Activated naive CD4-positive, alpha-beta T cell treated with anti-CD3 and anti-CD28 coated beads, Interleukin-2, amount 50 U/mL, for 72 hours (primary cell): ENCODE results near the gene SMARCA2. TPM values are rescaled to one million over a fixed set of nuclear protein-coding genes. Genes with fewer than 3 reads are reported as not detected.

Experiments used
- ATAC-seq, 2 donors: fragments of 150-1000 bp; cut with Tn5 transposase; 2 replicates each; pipeline ENCODE4 v1.10.0; 2021; ENCODE audit warnings: mild to moderate bottlenecking in 2 of 2, moderate library complexity in 2 of 2
- DNase-seq, 2 donors: peaks; one replicate each; pipeline ENCODE4 v3.0.0; 2021 to 2022; ENCODE audit warnings: low spot score in 2 of 2
- H3K27ac Mint-ChIP-seq, 2 donors: one replicate each; pipeline ENCODE4 v1.8.0; 2022; ENCODE audit warnings: mild to moderate bottlenecking in 2 of 2, mixed read lengths in 2 of 2
- H3K36me3 Mint-ChIP-seq, 2 donors: one replicate each; pipeline ENCODE4 v1.8.0; 2022; ENCODE audit warnings: mixed read lengths in 2 of 2
- H3K9me3 Mint-ChIP-seq, 2 donors: one replicate each; pipeline ENCODE4 v1.8.0; 2022; ENCODE audit warnings: mixed read lengths in 2 of 2
- total RNA-seq, 2 donors: library from RNA; stranded (reverse); gene quantifications; one replicate each; pipeline ENCODE4 v1.2.3, GENCODE V29; 2022

SMARCA2 gene
- total RNA-seq, 2 donors from 2014 or later: 103 to 137 TPM

DNA sequence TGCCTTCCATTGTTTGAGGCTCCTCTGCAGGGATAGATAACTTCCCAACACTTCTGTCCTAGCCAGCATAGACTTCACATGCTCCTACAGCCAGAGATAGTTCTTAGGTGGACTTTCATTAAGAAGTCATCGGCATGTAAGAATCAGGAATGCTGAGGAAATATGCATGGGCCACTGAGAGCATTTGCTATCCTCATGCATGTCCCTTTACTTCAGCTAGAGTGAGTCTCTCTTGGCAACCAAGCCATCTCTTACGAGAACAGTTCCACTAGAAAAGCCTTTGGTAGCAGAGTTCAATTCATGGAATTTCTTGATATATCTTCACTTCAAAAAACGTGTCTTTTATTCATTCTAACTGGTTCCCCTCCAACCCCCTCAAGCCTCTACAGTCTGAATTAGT lies 202.4 kb downstream of the SMARCA2 start:
- DNase-seq: no peak
- Mint-ChIP-seq H3K27ac (no peak overlapping the region), H3K9me3 (peaks cover 0 to 5% of the 10 kb centered on the region in 2 donors), H3K36me3 (no peaks in the 10 kb centered on the region)
- ATAC-seq: no peak

DNA sequence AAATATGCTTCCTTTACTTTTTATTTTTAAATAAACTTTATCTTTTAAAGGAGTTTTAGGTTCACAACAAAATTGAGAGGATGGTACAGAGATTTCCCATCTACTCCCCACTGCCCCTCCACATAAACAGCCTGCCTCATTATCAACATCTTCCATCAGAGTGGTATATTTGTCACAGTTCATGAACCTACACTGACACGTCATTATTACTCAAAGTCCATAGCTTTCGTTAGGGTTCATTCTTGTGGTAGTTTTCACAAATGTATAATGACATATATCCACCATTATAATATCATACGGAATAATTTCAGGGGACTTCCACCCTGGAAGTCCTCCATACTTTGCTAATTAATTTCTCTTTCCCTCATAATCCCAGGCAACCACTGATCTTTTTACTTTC lies 204.9 kb downstream of the SMARCA2 start:
- DNase-seq (no peak), ATAC-seq (no peak)
- H3K27ac Mint-ChIP-seq: no peak overlapping the region
- no peaks in the 10 kb centered on the region for H3K36me3 Mint-ChIP-seq
- H3K9me3 Mint-ChIP-seq: peaks cover 0 to 5% of the 10 kb centered on the region in 2 donors

DNA sequence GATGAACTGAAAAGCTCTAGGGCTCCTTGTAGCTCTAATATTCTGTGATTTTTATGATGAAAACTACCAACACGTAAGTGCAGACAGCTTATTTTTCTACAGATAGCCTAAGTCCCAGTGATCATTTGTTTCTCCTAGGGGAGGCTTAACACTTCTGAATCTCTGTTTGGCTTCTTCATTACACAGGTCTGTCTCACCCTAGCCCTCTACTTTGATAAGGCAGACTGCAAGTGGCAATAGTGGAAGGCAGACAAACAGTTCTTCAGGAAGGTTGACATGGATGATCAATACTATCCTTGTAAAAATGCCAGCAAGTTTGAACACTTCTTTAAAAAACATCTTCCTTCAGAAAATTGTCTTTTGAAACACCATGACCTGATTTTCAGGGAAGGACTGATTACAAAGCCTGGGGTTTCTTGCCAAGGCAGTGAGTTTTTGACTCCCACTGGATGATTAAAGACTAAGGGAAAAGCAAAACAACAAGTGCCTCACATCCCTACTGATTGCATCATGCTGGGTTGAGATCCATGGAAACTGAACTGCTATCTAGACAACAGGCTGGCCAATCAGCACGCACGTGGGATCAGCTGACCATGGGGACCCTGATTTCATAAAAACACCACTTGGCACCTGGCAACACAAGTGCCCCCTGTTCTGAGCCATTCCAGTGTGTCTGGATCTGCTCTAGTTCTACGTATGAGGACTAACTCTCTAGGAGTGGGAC lies 212.2 kb downstream of the SMARCA2 start:
- H3K27ac Mint-ChIP-seq: no peak overlapping the region
- DNase-seq: no peak
- no peaks in the 10 kb centered on the region for H3K36me3 Mint-ChIP-seq
- H3K9me3 Mint-ChIP-seq: no peaks in the 10 kb centered on the region
- ATAC-seq: no peak

DNA sequence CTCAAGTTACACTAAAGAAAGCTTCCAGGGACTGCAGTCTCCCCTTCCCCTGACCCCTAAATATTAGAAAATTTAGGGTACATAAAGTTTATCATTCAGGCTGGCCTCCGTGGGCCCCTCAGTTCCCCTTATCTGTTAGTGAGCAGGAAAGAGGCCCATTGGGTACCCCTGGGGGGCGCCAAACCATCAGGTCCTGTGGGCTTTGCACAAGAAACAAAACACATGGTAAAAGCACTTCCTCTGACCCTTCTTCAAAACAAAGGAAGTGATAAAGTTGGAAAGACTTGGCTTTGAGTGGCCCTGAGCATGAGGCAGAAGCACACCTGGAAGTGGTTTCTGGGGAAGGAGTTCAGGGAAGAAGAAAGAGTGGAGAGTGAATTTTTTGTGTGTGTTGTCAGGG lies 213.0 kb downstream of the SMARCA2 start:
- Mint-ChIP-seq H3K9me3 (no peaks in the 10 kb centered on the region), H3K27ac (peak overlapping the region in 1 of 2 donors; percentile 10), H3K36me3 (no peaks in the 10 kb centered on the region)
- DNase-seq: peak in 1 of 2 donors; percentile 10
- no peak for ATAC-seq

DNA sequence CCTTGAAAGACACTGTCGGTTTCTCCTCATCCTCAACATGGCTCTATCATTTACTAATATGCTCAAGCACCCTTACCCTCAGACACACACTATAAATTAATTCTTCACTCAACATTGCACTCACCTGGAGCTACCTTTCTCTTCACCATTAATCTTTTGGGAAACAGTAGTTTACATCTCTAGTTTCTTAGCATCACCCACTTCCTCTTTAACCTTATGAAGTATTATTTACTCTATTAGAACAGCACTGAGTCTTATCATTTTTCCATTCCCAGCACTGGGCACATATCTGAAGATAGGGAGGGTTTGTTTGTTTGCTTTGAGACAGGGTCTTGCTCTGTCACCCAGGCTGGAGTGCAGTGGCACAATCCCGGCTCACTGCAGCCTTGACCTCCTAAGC lies 213.5 kb downstream of the SMARCA2 start:
- no peak overlapping the region for H3K27ac Mint-ChIP-seq
- DNase-seq (no peak), ATAC-seq (no peak)
- H3K36me3 Mint-ChIP-seq: no peaks in the 10 kb centered on the region
- H3K9me3 Mint-ChIP-seq: no peaks in the 10 kb centered on the region

DNA sequence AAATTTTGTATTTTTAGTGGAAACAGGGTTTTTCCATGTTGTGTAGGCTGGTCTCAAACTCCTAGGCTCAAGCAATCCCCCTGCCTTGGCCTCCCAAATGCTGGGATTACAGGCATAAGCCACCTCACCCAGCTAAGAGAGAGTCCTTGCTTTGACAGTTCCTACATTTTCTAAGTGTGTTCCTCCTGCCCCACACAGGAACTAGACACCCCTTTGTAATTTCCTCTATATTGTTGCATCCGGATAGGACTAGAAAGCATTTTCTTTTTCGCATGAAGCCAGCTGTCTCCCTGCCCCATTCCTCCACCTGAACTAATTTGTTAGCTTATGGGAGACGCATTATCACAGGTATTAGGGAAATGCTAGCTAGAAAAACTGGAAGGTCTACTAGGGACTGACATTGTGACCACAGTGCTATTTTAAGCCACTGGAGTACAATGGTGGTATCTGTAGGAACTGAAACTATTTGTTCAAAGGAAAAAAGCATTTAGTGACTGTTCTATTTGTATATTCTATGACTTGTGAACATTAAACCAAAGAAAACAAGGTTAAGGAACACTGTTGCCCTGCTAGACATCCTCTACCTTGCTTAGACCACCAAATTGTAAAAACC lies 214.1 kb downstream of the SMARCA2 start:
- ATAC-seq (no peak), DNase-seq (no peak)
- Mint-ChIP-seq H3K9me3 (no peaks in the 10 kb centered on the region), H3K36me3 (no peaks in the 10 kb centered on the region), H3K27ac (no peak overlapping the region)

DNA sequence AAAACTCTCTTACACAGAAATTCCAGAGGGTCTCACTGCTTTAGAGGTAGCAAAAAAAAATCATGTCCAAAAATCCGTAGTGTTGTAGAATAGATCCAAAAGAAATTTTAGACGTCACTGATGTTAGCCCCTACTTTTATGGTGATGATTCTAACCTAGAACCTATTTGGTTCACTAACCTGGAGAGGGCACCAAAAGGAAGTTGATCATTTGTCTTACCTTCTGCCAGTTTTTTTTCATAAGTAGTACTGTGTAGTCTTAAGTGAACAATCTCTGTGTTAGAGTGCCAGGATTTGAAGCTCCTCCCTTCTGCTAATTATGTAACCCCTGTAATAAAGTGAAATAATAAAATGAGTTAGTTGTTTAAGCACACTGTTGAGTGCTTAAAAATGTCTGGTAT lies 215.2 kb downstream of the SMARCA2 start:
- no peak for ATAC-seq
- no peaks in the 10 kb centered on the region for H3K9me3 Mint-ChIP-seq
- no peak overlapping the region for H3K27ac Mint-ChIP-seq
- DNase-seq: no peak
- no peaks in the 10 kb centered on the region for H3K36me3 Mint-ChIP-seq

DNA sequence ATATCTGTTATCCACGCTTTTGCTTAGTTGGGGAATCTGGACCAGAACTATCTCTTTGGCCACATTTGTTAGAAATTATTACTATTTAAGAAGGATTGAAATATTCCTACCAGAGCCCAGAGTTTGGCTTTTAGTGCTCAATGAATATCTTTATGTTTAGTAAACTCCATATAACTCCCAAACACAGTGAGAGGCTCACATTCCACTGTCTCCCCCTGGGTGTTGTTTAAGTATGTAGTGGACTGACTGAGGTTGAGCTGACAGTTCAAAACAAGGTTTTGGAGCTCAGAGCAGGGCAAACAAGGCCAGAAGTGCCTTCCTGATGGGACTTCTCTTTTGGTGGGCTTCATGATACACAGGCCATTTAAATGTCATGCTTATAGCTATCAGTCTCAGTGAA lies 216.0 kb downstream of the SMARCA2 start:
- ATAC-seq (no peak), DNase-seq (no peak)
- no peaks in the 10 kb centered on the region for H3K9me3 Mint-ChIP-seq
- no peaks in the 10 kb centered on the region for H3K36me3 Mint-ChIP-seq
- H3K27ac Mint-ChIP-seq: no peak overlapping the region

DNA sequence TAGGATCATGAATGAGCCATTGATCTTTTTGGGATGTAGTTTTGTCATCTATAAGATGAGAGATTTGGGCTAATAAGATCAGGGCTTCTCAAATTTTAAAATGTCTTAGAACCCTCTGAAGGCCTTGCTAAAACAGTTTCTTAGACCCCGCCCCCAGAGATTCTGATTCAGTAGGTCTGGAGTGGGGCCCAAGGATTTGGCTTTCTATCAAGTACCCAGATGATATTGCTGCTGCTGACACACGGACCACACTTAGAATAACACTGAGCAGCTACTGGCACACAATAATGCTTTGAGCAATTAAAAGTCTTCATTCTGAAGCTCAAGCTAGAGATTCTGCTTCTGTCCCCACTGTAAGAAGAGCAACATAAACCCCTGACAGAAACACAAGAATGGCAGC lies 216.7 kb downstream of the SMARCA2 start:
- Mint-ChIP-seq H3K36me3 (no peaks in the 10 kb centered on the region), H3K27ac (no peak overlapping the region), H3K9me3 (no peaks in the 10 kb centered on the region)
- DNase-seq: no peak
- no peak for ATAC-seq

DNA sequence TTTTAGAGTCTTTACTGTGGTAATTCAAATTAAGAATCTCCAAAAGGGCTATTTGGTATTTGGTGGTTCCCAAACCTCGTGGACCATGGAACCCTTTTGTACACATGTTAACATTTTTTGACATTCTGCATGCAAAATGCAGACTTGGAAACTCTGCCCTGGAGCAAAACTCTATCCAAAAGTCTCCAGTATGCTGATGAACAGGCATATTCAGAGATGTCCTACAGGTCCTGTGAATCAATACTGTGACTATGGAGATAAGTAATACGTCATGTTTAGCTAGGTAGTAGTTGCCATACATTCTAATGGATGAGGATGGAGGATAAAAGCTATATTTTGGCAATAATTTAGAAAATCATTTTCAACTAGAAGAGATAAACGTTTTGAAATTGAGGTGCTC lies 218.1 kb downstream of the SMARCA2 start:
- DNase-seq (no peak), ATAC-seq (no peak)
- H3K36me3 Mint-ChIP-seq: no peaks in the 10 kb centered on the region
- no peak overlapping the region for H3K27ac Mint-ChIP-seq
- H3K9me3 Mint-ChIP-seq: no peaks in the 10 kb centered on the region

DNA sequence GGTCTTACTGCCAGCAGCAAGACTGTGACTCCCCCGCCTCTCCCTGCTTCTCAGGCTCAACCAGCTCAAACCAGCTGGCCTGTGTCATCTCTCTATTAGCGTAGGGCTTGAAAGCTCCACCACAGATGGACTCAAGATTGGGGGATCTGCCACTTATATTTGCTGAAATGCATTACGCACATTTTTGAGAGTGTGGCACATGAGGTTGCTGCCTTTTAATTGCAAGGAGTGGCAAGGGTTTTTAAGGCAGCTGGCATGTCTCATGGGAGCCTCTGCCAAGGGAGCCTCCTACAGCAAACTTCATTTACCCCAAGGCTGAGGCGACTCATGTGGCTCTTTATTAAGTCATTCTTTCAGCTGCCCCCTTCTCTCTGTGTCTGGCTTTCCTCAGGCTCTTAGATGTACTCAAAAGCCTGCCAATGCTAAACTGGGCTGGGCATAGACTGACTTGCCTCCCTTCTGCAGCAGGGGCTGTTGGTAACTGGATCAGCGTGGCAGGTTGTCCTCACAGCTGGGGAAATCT lies 219.3 kb downstream of the SMARCA2 start:
- DNase-seq (no peak), ATAC-seq (no peak)
- Mint-ChIP-seq H3K36me3 (no peaks in the 10 kb centered on the region), H3K27ac (no peak overlapping the region), H3K9me3 (no peaks in the 10 kb centered on the region)

DNA sequence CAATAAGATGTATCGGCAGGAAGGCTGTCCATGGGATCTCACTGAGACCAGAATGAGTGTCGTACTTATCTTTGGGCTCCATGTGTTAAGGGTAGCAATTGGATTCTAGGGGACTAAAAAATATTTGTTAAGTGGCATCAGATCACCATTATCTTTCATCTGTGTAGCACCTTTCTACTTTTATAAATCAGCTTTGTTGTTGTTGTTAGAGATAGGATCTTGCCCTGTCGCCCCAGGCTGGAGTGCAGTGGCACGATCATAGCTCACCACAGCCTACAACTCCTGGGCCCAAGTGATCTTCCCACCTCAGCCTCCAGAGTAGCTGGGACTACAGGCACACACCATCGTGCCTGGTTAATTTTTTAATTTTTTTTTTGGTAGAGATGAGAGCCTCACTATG lies 220.5 kb downstream of the SMARCA2 start:
- Mint-ChIP-seq H3K27ac (no peak overlapping the region), H3K9me3 (no peaks in the 10 kb centered on the region), H3K36me3 (no peaks in the 10 kb centered on the region)
- DNase-seq (no peak), ATAC-seq (no peak)

DNA sequence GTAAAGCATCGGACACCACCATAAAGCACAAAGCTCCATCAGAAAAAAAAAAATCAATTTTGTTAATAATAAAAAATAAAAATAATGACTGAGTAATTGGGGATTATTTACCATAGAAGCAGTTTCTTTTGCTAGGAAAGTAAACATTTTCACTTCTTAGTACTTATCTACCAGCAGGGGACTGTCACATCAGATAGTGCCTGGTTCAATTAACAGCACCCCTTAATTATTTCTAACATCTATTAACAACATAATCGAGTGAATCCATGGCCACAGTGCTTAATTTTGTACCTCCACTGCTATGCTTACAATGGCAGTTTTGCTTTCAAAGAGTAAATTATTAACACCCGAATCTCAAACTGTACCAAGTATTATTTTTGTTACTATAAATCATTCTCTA lies 221.7 kb downstream of the SMARCA2 start:
- Mint-ChIP-seq H3K36me3 (no peaks in the 10 kb centered on the region), H3K9me3 (no peaks in the 10 kb centered on the region), H3K27ac (no peak overlapping the region)
- DNase-seq (no peak), ATAC-seq (no peak)

DNA sequence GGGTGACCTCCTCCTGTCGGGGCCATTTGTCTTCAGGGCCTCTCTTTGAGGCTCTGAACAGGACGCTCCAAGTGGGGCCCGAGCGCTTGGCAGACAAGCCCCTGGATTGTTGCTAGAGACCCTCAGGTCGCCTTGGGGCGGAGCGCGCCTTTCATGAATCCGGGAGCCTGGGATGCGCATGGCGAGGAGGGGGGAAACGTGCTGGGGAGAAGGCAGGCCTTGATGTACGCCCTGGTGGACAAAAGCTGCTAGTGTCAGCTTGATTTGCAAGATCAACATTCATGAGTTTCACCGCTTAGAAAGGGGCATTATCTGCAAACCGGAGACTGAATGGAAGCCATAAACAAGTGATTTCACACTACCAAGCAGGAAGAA lies 226.3 kb downstream of the SMARCA2 start:
- peak in 1 of 2 donors; percentile 4 for DNase-seq
- no peak overlapping the region for H3K27ac Mint-ChIP-seq

DNA sequence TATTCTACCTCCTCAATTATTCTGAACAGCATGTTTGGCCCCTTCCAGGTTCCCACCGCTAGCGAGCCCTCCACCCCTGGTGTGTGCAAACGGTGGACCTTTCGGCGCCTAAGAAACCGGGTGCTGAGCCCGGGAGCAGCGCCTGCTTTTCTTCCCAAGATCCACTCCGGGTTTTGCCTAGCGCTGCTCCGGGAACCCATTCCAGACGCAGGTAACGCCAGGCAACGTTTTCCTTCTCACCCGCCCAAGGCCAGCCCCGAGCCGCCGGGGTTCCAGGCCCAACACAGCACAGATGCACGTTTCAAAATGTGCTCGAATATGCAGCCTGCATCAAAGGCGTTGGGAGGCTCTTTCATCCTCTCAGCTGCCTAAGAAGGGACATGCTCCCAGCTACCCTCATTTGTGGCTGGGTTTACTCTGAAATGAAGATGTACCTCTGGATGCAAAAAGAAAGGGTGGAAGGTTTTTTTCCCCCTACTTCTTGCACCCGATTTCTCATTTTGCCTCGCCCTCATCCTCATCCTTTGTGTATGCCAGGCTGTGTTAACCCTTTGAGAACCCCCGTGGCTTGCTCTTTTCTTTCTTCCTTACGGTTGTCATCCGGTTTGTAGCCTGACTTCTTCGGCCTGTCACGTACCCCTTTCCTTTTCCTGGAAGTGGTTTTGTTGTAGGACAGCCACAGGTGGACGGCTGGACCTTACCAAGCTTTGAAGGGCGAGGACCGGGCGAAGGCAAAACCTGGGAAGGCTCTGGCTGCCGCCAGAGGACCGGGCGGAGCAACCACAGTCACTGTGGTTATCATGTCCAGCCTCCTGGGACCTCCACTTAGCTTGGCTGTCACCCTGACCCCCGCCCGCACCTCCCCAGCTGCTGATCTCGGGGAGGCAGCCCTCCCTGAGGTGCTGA lies 226.9 kb downstream of the SMARCA2 start:
- ATAC-seq: peak; percentile 39 to 90
- DNase-seq: peak in 1 of 2 donors; percentile 76
- Mint-ChIP-seq H3K27ac (peak overlapping the region in 1 of 2 donors; percentile 19), H3K9me3 (peaks cover 4 to 8% of the 10 kb centered on the region in 2 donors), H3K36me3 (peaks cover 7 to 14% of the 10 kb centered on the region in 2 donors)

More for the DNA sequence above, 226.3 kb downstream of the SMARCA2 start:
- H3K9me3 Mint-ChIP-seq: peaks cover 4 to 8% of the 10 kb centered on the region in 2 donors
- H3K36me3 Mint-ChIP-seq: peaks cover 7 to 14% of the 10 kb centered on the region in 2 donors
- ATAC-seq: no peak

DNA sequence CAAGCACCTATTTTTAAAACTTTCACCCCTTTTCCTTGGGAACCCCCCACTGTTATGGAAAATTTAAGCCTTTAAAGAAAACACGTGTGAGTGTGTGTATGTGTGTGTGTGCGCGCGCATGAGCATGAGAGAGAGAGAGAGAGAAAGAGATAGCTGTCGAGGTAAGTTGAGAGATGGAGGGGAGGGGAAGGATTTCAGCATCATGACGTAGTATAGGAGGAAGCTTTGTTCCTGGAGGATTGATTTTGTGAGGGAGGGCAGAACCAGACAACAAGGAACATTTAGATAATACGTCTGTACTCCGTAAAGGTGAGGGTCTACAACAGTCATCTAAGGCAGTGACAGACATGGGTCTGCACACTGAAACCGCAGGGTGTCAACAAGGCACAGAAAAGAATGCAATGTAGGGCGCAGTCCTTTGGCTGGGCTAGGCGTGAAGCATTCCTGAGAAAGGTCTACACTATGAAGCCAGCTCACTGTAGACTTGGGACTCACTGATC lies 227.7 kb downstream of the SMARCA2 start:
- no peak for ATAC-seq
- no peak for DNase-seq
- Mint-ChIP-seq H3K27ac (no peak overlapping the region), H3K36me3 (peaks cover 7 to 14% of the 10 kb centered on the region in 2 donors), H3K9me3 (peaks cover 4 to 8% of the 10 kb centered on the region in 2 donors)
